ENCODE measurements around the gene NNAT. TPM values are rescaled to one million over a fixed set of nuclear protein-coding genes. Genes with fewer than 3 reads are reported as not detected.

Gene NNAT
- total and polyA plus RNA-seq, 2 donors (not counting 1 experiment from before 2014, with no cell fraction given) = 0.74 to 0.83 TPM

- H3K4me1 ChIP-seq (ENCODE audit: control insufficient read depth, extremely low read depth, insufficient read depth, low read length) = peaks cover 3% of the 10 kb centered on the region
- no peak overlapping the region for H3K9ac ChIP-seq (ENCODE audit: insufficient read depth, low read length)
- no peak for TF ChIP-seq EZH2 (IDR thresholded peaks at IDR 0.05; ENCODE audit: low read length, missing control alignments)
- TF ChIP-seq, protein P1, sequence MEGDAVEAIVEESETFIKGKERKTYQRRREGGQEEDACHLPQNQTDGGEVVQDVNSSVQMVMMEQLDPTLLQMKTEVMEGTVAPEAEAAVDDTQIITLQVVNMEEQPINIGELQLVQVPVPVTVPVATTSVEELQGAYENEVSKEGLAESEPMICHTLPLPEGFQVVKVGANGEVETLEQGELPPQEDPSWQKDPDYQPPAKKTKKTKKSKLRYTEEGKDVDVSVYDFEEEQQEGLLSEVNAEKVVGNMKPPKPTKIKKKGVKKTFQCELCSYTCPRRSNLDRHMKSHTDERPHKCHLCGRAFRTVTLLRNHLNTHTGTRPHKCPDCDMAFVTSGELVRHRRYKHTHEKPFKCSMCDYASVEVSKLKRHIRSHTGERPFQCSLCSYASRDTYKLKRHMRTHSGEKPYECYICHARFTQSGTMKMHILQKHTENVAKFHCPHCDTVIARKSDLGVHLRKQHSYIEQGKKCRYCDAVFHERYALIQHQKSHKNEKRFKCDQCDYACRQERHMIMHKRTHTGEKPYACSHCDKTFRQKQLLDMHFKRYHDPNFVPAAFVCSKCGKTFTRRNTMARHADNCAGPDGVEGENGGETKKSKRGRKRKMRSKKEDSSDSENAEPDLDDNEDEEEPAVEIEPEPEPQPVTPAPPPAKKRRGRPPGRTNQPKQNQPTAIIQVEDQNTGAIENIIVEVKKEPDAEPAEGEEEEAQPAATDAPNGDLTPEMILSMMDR (conservative IDR thresholded peaks at IDR 0.05 in 1 of 2, IDR thresholded peaks at IDR 0.05 in 1 of 2; ENCODE audit: low read depth in 1 of 2, low read length in 2 of 2) = no peak
- H3K4me3 ChIP-seq (replicated peaks in 1 of 4; ENCODE audit: control extremely low read depth in 1 of 4, insufficient read depth in 1 of 4, low read depth in 3 of 4, low read length in 4 of 4) = no peak overlapping the region
- peaks cover 20% of the 10 kb centered on the region for H3K79me2 ChIP-seq (ENCODE audit: control insufficient read depth, insufficient read depth, low read length)
- H3K9me3 ChIP-seq (ENCODE audit: control insufficient read depth, insufficient read depth, low read depth, low read length) = no peaks in the 10 kb centered on the region
- H3K4me2 ChIP-seq (ENCODE audit: extremely low read depth, insufficient read depth, low read length) = no peak overlapping the region
- no peak for DNase-seq (ENCODE audit: low read depth in 2 of 2)
- H2AFZ ChIP-seq (ENCODE audit: low read length) = no peak overlapping the region
- H4K20me1 ChIP-seq (ENCODE audit: control insufficient read depth, extremely low read depth, insufficient read depth, low read length) = peaks cover under 1% of the 10 kb centered on the region
- H3K27ac ChIP-seq (ENCODE audit: insufficient read depth, low read length) = no peak overlapping the region
- H3K36me3 ChIP-seq (ENCODE audit: control insufficient read depth, insufficient read depth, low read length) = no peaks in the 10 kb centered on the region
- no peaks in the 10 kb centered on the region for H3K27me3 ChIP-seq (ENCODE audit: control insufficient read depth, insufficient read depth, low read length)
Observed at GRCh38 chr20:37530696-37531095, 9.6 kb downstream of the NNAT start.

GRCh38 chr20:37531856-37532255 is 10.8 kb downstream of the NNAT start:
- Histone ChIP-seq H3K4me1 (ENCODE audit: control insufficient read depth, extremely low read depth, insufficient read depth, low read length) (no peaks in the 10 kb centered on the region), H3K27me3 (ENCODE audit: control insufficient read depth, insufficient read depth, low read length) (no peaks in the 10 kb centered on the region), H2AFZ (ENCODE audit: low read length) (no peak overlapping the region), H3K36me3 (ENCODE audit: control insufficient read depth, insufficient read depth, low read length) (no peaks in the 10 kb centered on the region), H3K4me2 (ENCODE audit: extremely low read depth, insufficient read depth, low read length) (no peak overlapping the region), H3K4me3 (replicated peaks in 1 of 4; ENCODE audit: control extremely low read depth in 1 of 4, insufficient read depth in 1 of 4, low read depth in 3 of 4, low read length in 4 of 4) (no peak overlapping the region), H3K9ac (ENCODE audit: insufficient read depth, low read length) (no peak overlapping the region), H3K79me2 (ENCODE audit: control insufficient read depth, insufficient read depth, low read length) (peaks cover 8% of the 10 kb centered on the region), H3K27ac (ENCODE audit: insufficient read depth, low read length) (no peak overlapping the region), H3K9me3 (ENCODE audit: control insufficient read depth, insufficient read depth, low read depth, low read length) (no peaks in the 10 kb centered on the region), H4K20me1 (ENCODE audit: control insufficient read depth, extremely low read depth, insufficient read depth, low read length) (no peaks in the 10 kb centered on the region)
- TF ChIP-seq, protein P1 (conservative IDR thresholded peaks at IDR 0.05 in 1 of 2, IDR thresholded peaks at IDR 0.05 in 1 of 2; ENCODE audit: low read depth in 1 of 2, low read length in 2 of 2) = no peak
- TF ChIP-seq EZH2 (IDR thresholded peaks at IDR 0.05; ENCODE audit: low read length, missing control alignments) = no peak
- DNase-seq (ENCODE audit: low read depth in 2 of 2) = no peak

GRCh38 chr20:37533154-37533715 is 12.2 kb downstream of the NNAT start:
- Histone ChIP-seq H3K9ac (ENCODE audit: insufficient read depth, low read length) (no peak overlapping the region), H2AFZ (ENCODE audit: low read length) (no peak overlapping the region), H3K79me2 (ENCODE audit: control insufficient read depth, insufficient read depth, low read length) (no peaks in the 10 kb centered on the region), H3K4me1 (ENCODE audit: control insufficient read depth, extremely low read depth, insufficient read depth, low read length) (no peaks in the 10 kb centered on the region), H3K4me2 (ENCODE audit: extremely low read depth, insufficient read depth, low read length) (no peak overlapping the region), H3K4me3 (replicated peaks in 1 of 4; ENCODE audit: control extremely low read depth in 1 of 4, insufficient read depth in 1 of 4, low read depth in 3 of 4, low read length in 4 of 4) (no peak overlapping the region), H3K27me3 (ENCODE audit: control insufficient read depth, insufficient read depth, low read length) (peaks cover 4% of the 10 kb centered on the region), H4K20me1 (ENCODE audit: control insufficient read depth, extremely low read depth, insufficient read depth, low read length) (no peaks in the 10 kb centered on the region), H3K27ac (ENCODE audit: insufficient read depth, low read length) (no peak overlapping the region), H3K36me3 (ENCODE audit: control insufficient read depth, insufficient read depth, low read length) (no peaks in the 10 kb centered on the region), H3K9me3 (ENCODE audit: control insufficient read depth, insufficient read depth, low read depth, low read length) (no peaks in the 10 kb centered on the region)
- TF ChIP-seq, protein P1 (conservative IDR thresholded peaks at IDR 0.05 in 1 of 2, IDR thresholded peaks at IDR 0.05 in 1 of 2; ENCODE audit: low read depth in 1 of 2, low read length in 2 of 2) = no peak
- no peak for DNase-seq (ENCODE audit: low read depth in 2 of 2)

Data from fibroblast of lung (primary cell).